Islet precursor cell (in vitro differentiated cells): Measurements from ENCODE around the gene AURKB.

Experiments
- DNase-seq: peaks from one replicate; pipeline ENCODE4 v3.0.0-alpha.2; 2018

The AURKB gene

GRCh38 chr17:8160741-8161221 lies 49.6 kb downstream of the AURKB start:
- peak; percentile 48 for DNase-seq

- DNase-seq: no peak
These were observed 50.2 kb downstream of the AURKB start for GRCh38 chr17:8160224-8160577.

DNA sequence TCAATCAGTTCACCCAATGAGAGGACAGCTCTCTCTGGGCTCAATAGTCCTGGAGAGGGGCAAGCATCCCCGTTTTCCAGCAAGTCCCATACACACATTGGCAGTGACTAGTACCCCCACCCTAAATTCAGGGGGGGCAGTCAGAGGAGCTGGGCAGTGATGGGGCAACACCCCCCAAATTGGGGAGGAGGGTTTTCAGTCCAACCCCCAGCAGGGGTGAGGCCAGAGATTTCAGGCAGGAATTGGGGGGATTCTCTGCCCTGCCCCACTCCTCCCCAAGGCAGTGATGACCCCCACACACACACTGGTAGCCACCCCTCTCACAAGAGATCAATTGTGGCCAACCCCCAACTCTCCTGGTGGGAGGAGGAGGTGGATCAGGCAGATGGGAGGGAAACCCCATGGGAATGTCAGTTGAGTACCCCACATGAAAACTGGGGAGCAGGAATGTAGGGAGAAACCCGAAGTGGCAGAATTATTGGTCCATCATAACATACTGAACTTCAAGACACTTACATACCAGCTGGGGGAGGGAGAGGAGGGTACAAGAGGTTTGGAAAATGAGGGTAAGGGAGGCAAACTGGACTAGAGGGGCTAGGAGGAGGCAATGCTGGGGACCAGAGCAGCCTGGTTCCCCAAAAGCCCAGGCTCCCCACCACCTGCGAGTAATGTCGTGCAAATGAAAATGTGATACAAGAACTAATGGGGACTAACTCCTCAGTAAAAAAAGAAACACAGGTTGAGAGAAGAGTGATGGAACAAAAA lies 50.7 kb downstream of the AURKB start:
- no peak for DNase-seq

GRCh38 chr17:8159032-8159400 lies 51.4 kb downstream of the AURKB start:
- DNase-seq: no peak

DNA sequence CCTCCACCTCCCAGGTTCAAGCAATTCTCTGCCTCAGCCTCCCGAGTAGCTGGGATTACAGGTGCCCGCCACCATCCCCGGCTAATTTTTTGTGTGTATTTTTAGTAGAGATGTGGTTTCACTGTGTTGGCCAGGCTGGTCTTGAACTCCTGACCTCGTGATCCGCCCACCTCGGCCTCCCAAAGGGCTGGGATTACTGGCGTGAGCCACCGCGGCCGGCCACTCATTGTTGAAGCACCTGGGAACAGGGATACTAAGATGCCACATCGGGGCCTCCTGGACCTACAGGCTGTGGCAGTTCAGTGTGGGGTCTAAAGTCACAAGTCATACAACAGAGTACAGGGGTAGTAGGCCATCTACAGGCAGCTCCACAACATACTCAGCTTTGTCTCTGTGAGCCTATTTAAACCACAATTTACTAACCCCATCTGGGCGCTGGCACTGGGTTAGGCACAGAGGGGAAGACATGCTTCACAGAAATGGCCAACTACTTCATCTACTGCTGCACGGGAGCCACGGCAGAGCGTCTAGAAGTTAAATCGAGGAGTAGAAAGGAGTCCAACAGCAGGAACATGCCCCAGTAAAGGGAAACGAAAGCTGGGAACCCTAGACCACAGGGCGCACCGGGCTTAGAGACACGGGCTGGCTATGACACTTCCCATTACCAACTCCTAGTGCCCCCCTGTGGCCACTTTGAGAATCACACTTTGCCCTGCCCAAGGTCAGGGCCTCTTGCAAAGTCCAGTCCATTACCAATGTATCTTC lies 51.9 kb downstream of the AURKB start:
- DNase-seq: peak; percentile 98

GRCh38 chr17:8156246-8156992 lies 54.0 kb downstream of the AURKB start:
- peak; percentile 100 for DNase-seq

GRCh38 chr17:8155996-8156245 lies 54.5 kb downstream of the AURKB start:
- DNase-seq: no peak

DNA sequence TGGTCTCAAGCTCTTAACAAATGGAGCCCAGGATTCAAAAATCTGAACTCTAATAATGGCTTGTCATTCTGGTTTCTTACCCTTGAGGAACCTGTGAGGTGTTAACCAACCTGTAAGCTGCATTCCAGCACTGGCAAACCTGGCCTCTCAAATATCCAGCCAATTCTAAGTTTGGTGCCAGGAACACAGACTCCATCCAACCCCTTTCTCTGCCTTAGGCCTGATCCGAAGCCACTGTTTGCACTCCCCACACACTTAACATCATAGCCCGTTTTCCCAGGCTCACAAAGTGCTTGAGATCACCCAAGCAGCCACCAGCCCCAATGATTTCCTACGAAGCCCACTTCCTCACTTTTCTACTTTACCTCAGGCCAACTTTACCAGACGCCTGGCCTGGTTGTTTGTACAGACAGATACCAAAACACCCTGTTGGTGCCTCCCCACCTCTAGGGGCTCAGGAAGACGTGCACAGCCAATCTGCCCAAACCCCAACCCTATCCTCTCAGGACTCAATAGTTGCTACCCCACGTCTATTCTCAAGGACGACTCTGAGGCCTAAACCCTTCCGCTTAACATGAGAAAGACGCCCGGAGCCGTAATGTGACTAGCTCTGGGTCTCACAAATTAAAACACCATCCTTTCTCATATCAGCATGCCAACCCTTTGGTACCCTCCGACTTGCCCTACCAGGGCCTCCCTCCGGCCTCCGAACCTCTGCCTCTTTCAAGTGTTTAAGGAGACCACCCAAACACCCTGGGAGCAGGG lies 55.0 kb downstream of the AURKB start:
- peak; percentile 61 for DNase-seq
